ENCODE data around the gene NPAS3. TPM values are rescaled to one million over a fixed set of nuclear protein-coding genes. Genes with fewer than 3 reads are reported as not detected.

NPAS3 gene
- total RNA-seq, 2 experiments from 2014 or later = not detected

DNA sequence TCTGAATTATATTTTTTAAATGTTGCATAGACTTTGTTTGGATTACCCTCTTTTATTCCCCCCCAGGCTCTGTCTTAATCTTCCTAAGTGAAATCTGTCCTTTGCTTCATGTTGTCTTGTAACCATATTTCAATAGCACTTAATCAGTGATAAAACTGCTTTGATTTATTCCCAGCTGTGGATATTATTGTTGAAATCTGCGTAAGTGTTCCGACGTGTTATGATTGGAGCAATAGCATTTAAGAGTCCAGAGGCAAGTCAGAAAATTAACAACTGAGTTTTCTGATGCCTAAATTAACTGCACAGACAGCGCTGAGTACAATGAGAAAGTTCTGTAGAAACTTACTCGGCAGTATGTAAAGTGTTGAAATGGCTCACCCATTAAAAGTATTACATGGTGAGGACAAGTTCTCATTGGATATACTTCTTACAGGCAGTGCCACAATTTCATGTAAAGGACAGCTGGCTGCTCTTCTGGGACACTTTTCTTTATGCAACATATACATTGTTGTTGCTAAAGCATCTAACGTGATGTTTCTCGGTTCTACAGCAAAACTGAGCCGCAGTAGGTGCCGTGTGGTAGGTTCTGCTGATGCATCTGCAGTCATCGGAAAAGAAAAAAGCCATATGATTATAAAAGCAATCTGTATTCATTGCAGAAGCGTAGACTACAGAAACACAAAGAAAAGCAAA, 511.2 kb downstream of the NPAS3 start:
- no peak overlapping the region for H3K4me3 ChIP-seq (ENCODE audit: low read depth, low read length, poor library complexity, severe bottlenecking)
- no peaks in the 10 kb centered on the region for H4K20me1 ChIP-seq (ENCODE audit: insufficient read depth, low read length)
- H3K4me2 ChIP-seq (ENCODE audit: low read length) = no peak overlapping the region
- H3K79me2 ChIP-seq (ENCODE audit: insufficient read depth, low read depth, low read length) = no peaks in the 10 kb centered on the region
- ChIA-PET CTCF (ENCODE audit: unreplicated experiment) (no interaction called here), POLR2A (no interaction called here)
- no peaks in the 10 kb centered on the region for H3K4me1 ChIP-seq (ENCODE audit: insufficient read depth, low read length, poor library complexity, severe bottlenecking)
- H2AFZ ChIP-seq (ENCODE audit: low read length) = no peak overlapping the region
- no peak for DNase-seq (ENCODE audit: low spot score)
- no peak for TF ChIP-seq EZH2phosphoT487 (IDR thresholded peaks at IDR 0.05; ENCODE audit: borderline replicate concordance, low read depth, low read length)
- TF ChIP-seq CTCF (conservative IDR thresholded peaks at IDR 0.05; ENCODE audit: low read length) = no peak
- intact Hi-C loops (cut with micrococcal nuclease; ENCODE audit: unreplicated experiment) = no loop called here
- H3K9me3 ChIP-seq (ENCODE audit: low read length) = no peaks in the 10 kb centered on the region
- no TSS peak for BruUV-seq (replicated peaks)
- no peak overlapping the region for H3K27ac ChIP-seq (ENCODE audit: low read depth, low read length, poor library complexity, severe bottlenecking)
- no peaks in the 10 kb centered on the region for H3K9me2 ChIP-seq (ENCODE audit: insufficient read depth, low read length)
- no peaks in the 10 kb centered on the region for H3K36me3 ChIP-seq (ENCODE audit: insufficient read depth, low read length)

DNA sequence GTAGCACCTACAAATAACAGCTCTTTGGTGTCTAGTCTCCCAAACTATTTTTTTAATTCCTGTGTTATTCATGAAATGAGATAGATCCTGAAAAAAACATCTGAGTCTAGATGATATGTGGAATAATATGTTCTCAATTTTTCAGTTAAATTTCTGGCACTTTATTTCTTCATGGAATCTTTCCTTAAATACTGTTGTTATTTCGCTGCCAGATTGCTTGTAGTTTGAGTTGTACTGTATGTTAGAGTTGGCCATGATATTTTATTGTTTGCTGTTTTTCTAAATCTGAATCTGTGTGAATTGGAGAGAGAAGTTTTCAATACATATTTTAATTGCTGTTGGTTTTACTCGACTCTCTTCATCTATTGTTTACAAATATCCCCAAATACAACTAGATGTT, 511.7 kb downstream of the NPAS3 start:
- no peak overlapping the region for H3K4me2 ChIP-seq (ENCODE audit: low read length)
- CTCF ChIA-PET (ENCODE audit: unreplicated experiment) = no interaction called here

More for the DNA sequence above, 511.7 kb downstream of the NPAS3 start:
- Histone ChIP-seq H3K9me3 (ENCODE audit: low read length) (no peaks in the 10 kb centered on the region), H3K79me2 (ENCODE audit: insufficient read depth, low read depth, low read length) (no peaks in the 10 kb centered on the region), H3K4me3 (ENCODE audit: low read depth, low read length, poor library complexity, severe bottlenecking) (no peak overlapping the region), H4K20me1 (ENCODE audit: insufficient read depth, low read length) (no peaks in the 10 kb centered on the region), H3K9me2 (ENCODE audit: insufficient read depth, low read length) (no peaks in the 10 kb centered on the region), H2AFZ (ENCODE audit: low read length) (no peak overlapping the region), H3K36me3 (ENCODE audit: insufficient read depth, low read length) (no peaks in the 10 kb centered on the region), H3K4me1 (ENCODE audit: insufficient read depth, low read length, poor library complexity, severe bottlenecking) (no peaks in the 10 kb centered on the region), H3K27ac (ENCODE audit: low read depth, low read length, poor library complexity, severe bottlenecking) (no peak overlapping the region)
- TF ChIP-seq CTCF (conservative IDR thresholded peaks at IDR 0.05; ENCODE audit: low read length) = no peak
- TF ChIP-seq EZH2phosphoT487 (IDR thresholded peaks at IDR 0.05; ENCODE audit: borderline replicate concordance, low read depth, low read length) = no peak
- BruUV-seq (replicated peaks) = no TSS peak
- intact Hi-C loops (cut with micrococcal nuclease; ENCODE audit: unreplicated experiment) = no loop called here
- POLR2A ChIA-PET = interaction anchor here (0.6 kb wide), 1 partner anchor 1384 kb away, joined by 4 read pairs; no protein-coding TSS in a partner anchor
- DNase-seq (ENCODE audit: low spot score) = no peak
